ENCODE measurements around the gene ADSS1.

GRCh38 chr14:104688505-104689108, 35.4 kb upstream of the ADSS1 start:
- TF ChIP-seq TAF1 (IDR thresholded peaks at IDR 0.05; ENCODE audit: borderline replicate concordance, low read depth, low read length) (no peak), CTCF (IDR thresholded peaks at IDR 0.05) (no peak), MXI1 (IDR thresholded peaks at IDR 0.05; ENCODE audit: low read depth, low read length) (no peak), IRF3 (IDR thresholded peaks at IDR 0.05; ENCODE audit: low read depth, low read length) (no peak), GABPA (IDR thresholded peaks at IDR 0.05; ENCODE audit: low read depth) (no peak), EZH2phosphoT487 (IDR thresholded peaks at IDR 0.05; ENCODE audit: borderline replicate concordance, low read depth) (no peak), EP300 (IDR thresholded peaks at IDR 0.05; ENCODE audit: borderline replicate concordance in 1 of 2, low read depth in 1 of 2, low read length in 1 of 2) (no peak), NFIC (IDR thresholded peaks at IDR 0.05; ENCODE audit: borderline replicate concordance) (no peak)

Data from SK-N-SH (cell line).